ENCODE measurements around the gene VWCE.
"Not testable (repeated sequence)": the region's sequence is repeated elsewhere in the genome, so short reads cannot be mapped to it uniquely, and the experiment has no call there.

GRCh38 chr11:61252332-61252731 is 42.8 kb downstream of the VWCE start:
- not testable (repeated sequence) for TF ChIP-seq POLR2A, CTCF (IDR thresholded peaks at IDR 0.05)
